Esophagus muscularis mucosa (tissue), 3 donors: Measurements from ENCODE around the gene CP.

Experiments used
- POLR2A ChIP-seq: fragments of 450-650 bp; IDR thresholded peaks from one replicate; pipeline ENCODE4 v1.6.1; 2017; ENCODE audit warnings: antibody characterized with exemption, moderate library complexity, mild to moderate bottlenecking, low read depth
- TF ChIP-seq, protein P1 (sequence below), 3 experiments: fragments of 200-600 bp in 2 of 3; fragments of 450-650 bp in 1 of 3; sonication (generic) in 2 of 3; IDR thresholded peaks; one replicate each; pipeline ENCODE4 v1.5.1; 2017 to 2019; ENCODE audit warnings: antibody characterized with exemption in 3 of 3, mild to moderate bottlenecking in 2 of 3, moderate library complexity in 1 of 3

DNA sequence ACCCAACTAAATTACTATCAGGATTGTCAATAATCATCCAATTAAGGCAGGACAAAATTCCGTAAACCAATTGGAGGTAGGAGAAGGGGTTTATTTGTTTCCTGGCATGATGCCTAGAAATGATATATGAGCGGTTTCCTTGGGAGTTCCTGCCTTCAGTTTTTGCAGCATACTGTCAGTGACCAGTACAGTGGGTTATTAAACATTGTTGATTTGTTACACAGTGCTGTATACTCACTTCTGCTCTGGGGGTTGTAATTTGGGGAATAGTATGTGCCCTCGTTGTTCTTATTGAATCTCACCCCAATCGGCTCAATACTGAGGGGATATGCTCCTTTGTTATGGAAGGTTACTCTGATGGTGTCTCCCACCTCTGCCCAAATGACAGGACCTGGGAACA is 22.2 kb downstream of the CP start:
- TF ChIP-seq POLR2A, result no peak
- TF ChIP-seq, protein P1, sequence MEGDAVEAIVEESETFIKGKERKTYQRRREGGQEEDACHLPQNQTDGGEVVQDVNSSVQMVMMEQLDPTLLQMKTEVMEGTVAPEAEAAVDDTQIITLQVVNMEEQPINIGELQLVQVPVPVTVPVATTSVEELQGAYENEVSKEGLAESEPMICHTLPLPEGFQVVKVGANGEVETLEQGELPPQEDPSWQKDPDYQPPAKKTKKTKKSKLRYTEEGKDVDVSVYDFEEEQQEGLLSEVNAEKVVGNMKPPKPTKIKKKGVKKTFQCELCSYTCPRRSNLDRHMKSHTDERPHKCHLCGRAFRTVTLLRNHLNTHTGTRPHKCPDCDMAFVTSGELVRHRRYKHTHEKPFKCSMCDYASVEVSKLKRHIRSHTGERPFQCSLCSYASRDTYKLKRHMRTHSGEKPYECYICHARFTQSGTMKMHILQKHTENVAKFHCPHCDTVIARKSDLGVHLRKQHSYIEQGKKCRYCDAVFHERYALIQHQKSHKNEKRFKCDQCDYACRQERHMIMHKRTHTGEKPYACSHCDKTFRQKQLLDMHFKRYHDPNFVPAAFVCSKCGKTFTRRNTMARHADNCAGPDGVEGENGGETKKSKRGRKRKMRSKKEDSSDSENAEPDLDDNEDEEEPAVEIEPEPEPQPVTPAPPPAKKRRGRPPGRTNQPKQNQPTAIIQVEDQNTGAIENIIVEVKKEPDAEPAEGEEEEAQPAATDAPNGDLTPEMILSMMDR (IDR thresholded peaks at IDR 0.05), result no peak
